ENCODE data around the gene MOSPD2. TPM values are rescaled to one million over a fixed set of nuclear protein-coding genes. Genes with fewer than 3 reads are reported as not detected.
A peak's percentile ranks its signal among the peaks of the same experiment; 100 is the strongest.

Gene MOSPD2
- total RNA-seq, 2 experiments from 2014 or later, result 16.0 to 16.1 TPM

- intact Hi-C loops (cut with micrococcal nuclease), result loop anchor here (1.0 to 10.0 kb wide), 12 partner anchors 10 to 1889 kb away; partner anchors contain the start of genes CTPS2, OFD1, PIGA and RAB9A
- H3K27ac Mint-ChIP-seq, result peak overlapping the region; percentile 75
- peaks cover 28% of the 10 kb centered on the region for H3K4me1 Mint-ChIP-seq (ENCODE audit: low read depth)
- no peaks in the 10 kb centered on the region for H3K9me3 Mint-ChIP-seq
- no peak for DNase-seq
- CTCF ChIA-PET, result no interaction called here
- peak overlapping the region; percentile 77 for H3K4me3 Mint-ChIP-seq
- H3K27me3 Mint-ChIP-seq (ENCODE audit: low read depth), result no peaks in the 10 kb centered on the region
- peaks cover 12% of the 10 kb centered on the region for H3K36me3 Mint-ChIP-seq (ENCODE audit: low read depth)
Measured at GRCh38 chrX:14873676-14874049, 442 bp downstream of the MOSPD2 start.

GRCh38 chrX:14875624-14876023, 2.4 kb downstream of the MOSPD2 start:
- Mint-ChIP-seq H3K27me3 (ENCODE audit: low read depth) (no peaks in the 10 kb centered on the region), H3K4me1 (ENCODE audit: low read depth) (peaks cover 37% of the 10 kb centered on the region), H3K9me3 (no peaks in the 10 kb centered on the region), H3K36me3 (ENCODE audit: low read depth) (peaks cover 8% of the 10 kb centered on the region), H3K27ac (no peak overlapping the region), H3K4me3 (no peak overlapping the region)
- CTCF ChIA-PET, result no interaction called here
- DNase-seq, result no peak
- intact Hi-C loops (cut with micrococcal nuclease), result loop anchor here (10.0 kb wide), 3 partner anchors 1141 to 1891 kb away; partner anchors contain the start of genes CTPS2, OFD1, SYAP1 and TRAPPC2

- Mint-ChIP-seq H3K27me3 (ENCODE audit: low read depth) (no peaks in the 10 kb centered on the region), H3K36me3 (ENCODE audit: low read depth) (peaks cover 7% of the 10 kb centered on the region), H3K4me1 (ENCODE audit: low read depth) (peaks cover 60% of the 10 kb centered on the region), H3K27ac (peak overlapping the region; percentile 94), H3K4me3 (peak overlapping the region; percentile 63), H3K9me3 (no peaks in the 10 kb centered on the region)
- CTCF ChIA-PET, result no interaction called here
- intact Hi-C loops (cut with micrococcal nuclease), result loop anchor here (1.0 to 5.0 kb wide), 4 partner anchors 11 to 320 kb away; partner anchors contain the start of genes FANCB and MOSPD2
- DNase-seq, result no peak
Measured at GRCh38 chrX:14883826-14884225, 10.6 kb downstream of the MOSPD2 start.

GRCh38 chrX:14884714-14885113, 11.5 kb downstream of the MOSPD2 start:
- Mint-ChIP-seq H3K36me3 (ENCODE audit: low read depth) (peaks cover 7% of the 10 kb centered on the region), H3K4me3 (no peak overlapping the region), H3K4me1 (ENCODE audit: low read depth) (peaks cover 55% of the 10 kb centered on the region), H3K27me3 (ENCODE audit: low read depth) (no peaks in the 10 kb centered on the region), H3K27ac (no peak overlapping the region), H3K9me3 (no peaks in the 10 kb centered on the region)
- intact Hi-C loops (cut with micrococcal nuclease), result loop anchor here (1.0 to 5.0 kb wide), 3 partner anchors 15 to 320 kb away; no protein-coding TSS in a partner anchor
- no peak for DNase-seq
- CTCF ChIA-PET, result no interaction called here

- no peaks in the 10 kb centered on the region for H3K27me3 Mint-ChIP-seq (ENCODE audit: low read depth)
- peaks cover 7% of the 10 kb centered on the region for H3K36me3 Mint-ChIP-seq (ENCODE audit: low read depth)
- intact Hi-C loops (cut with micrococcal nuclease), result no loop called here
- H3K4me3 Mint-ChIP-seq, result no peak overlapping the region
- CTCF ChIA-PET, result no interaction called here
- DNase-seq, result no peak
- peaks cover 48% of the 10 kb centered on the region for H3K4me1 Mint-ChIP-seq (ENCODE audit: low read depth)
- H3K27ac Mint-ChIP-seq, result peak overlapping the region; percentile 31
- no peaks in the 10 kb centered on the region for H3K9me3 Mint-ChIP-seq
Measured at GRCh38 chrX:14886252-14886651, 13.0 kb downstream of the MOSPD2 start.

GRCh38 chrX:14896273-14896672, 23.1 kb downstream of the MOSPD2 start:
- intact Hi-C loops (cut with micrococcal nuclease), result no loop called here
- CTCF ChIA-PET, result no interaction called here
- Mint-ChIP-seq H3K27ac (no peak overlapping the region), H3K4me1 (ENCODE audit: low read depth) (peaks cover 8% of the 10 kb centered on the region), H3K27me3 (ENCODE audit: low read depth) (no peaks in the 10 kb centered on the region), H3K9me3 (no peaks in the 10 kb centered on the region), H3K4me3 (no peak overlapping the region), H3K36me3 (ENCODE audit: low read depth) (peaks cover 23% of the 10 kb centered on the region)
- no peak for DNase-seq

GRCh38 chrX:14897042-14897441, 23.8 kb downstream of the MOSPD2 start:
- intact Hi-C loops (cut with micrococcal nuclease), result no loop called here
- CTCF ChIA-PET, result no interaction called here

GRCh38 chrX:14899607-14900006, 26.4 kb downstream of the MOSPD2 start:
- H3K4me3 Mint-ChIP-seq, result no peak overlapping the region
- H3K27me3 Mint-ChIP-seq (ENCODE audit: low read depth), result no peaks in the 10 kb centered on the region
- CTCF ChIA-PET, result no interaction called here
- H3K36me3 Mint-ChIP-seq (ENCODE audit: low read depth), result peaks cover 36% of the 10 kb centered on the region
- peaks cover 2% of the 10 kb centered on the region for H3K9me3 Mint-ChIP-seq
- peaks cover 8% of the 10 kb centered on the region for H3K4me1 Mint-ChIP-seq (ENCODE audit: low read depth)
- DNase-seq, result no peak
- intact Hi-C loops (cut with micrococcal nuclease), result loop anchor here (1.0 to 2.0 kb wide), 2 partner anchors 15 to 27 kb away; partner anchors contain the start of genes FANCB and MOSPD2
- peak overlapping the region; percentile 77 for H3K27ac Mint-ChIP-seq

More at GRCh38 chrX:14897042-14897441, 23.8 kb downstream of the MOSPD2 start:
- Mint-ChIP-seq H3K27me3 (ENCODE audit: low read depth) (no peaks in the 10 kb centered on the region), H3K36me3 (ENCODE audit: low read depth) (peaks cover 22% of the 10 kb centered on the region), H3K4me1 (ENCODE audit: low read depth) (peaks cover 8% of the 10 kb centered on the region), H3K27ac (no peak overlapping the region), H3K4me3 (no peak overlapping the region), H3K9me3 (no peaks in the 10 kb centered on the region)
- no peak for DNase-seq

- Mint-ChIP-seq H3K36me3 (ENCODE audit: low read depth) (peaks cover 31% of the 10 kb centered on the region), H3K27ac (no peak overlapping the region), H3K9me3 (peaks cover 6% of the 10 kb centered on the region), H3K27me3 (ENCODE audit: low read depth) (no peaks in the 10 kb centered on the region), H3K4me1 (ENCODE audit: low read depth) (peaks cover 3% of the 10 kb centered on the region), H3K4me3 (no peak overlapping the region)
- intact Hi-C loops (cut with micrococcal nuclease), result no loop called here
- no peak for DNase-seq
- CTCF ChIA-PET, result no interaction called here
Measured at GRCh38 chrX:14902537-14902936, 29.3 kb downstream of the MOSPD2 start.

- peaks cover 3% of the 10 kb centered on the region for H3K4me1 Mint-ChIP-seq (ENCODE audit: low read depth)
- peaks cover 6% of the 10 kb centered on the region for H3K9me3 Mint-ChIP-seq
- H3K36me3 Mint-ChIP-seq (ENCODE audit: low read depth), result peaks cover 32% of the 10 kb centered on the region
- CTCF ChIA-PET, result no interaction called here
- H3K4me3 Mint-ChIP-seq, result no peak overlapping the region
- no peak overlapping the region for H3K27ac Mint-ChIP-seq
- intact Hi-C loops (cut with micrococcal nuclease), result no loop called here
- H3K27me3 Mint-ChIP-seq (ENCODE audit: low read depth), result no peaks in the 10 kb centered on the region
- DNase-seq, result no peak
Measured at GRCh38 chrX:14903891-14904290, 30.7 kb downstream of the MOSPD2 start.

GRCh38 chrX:14913241-14913640, 40.0 kb downstream of the MOSPD2 start:
- no peaks in the 10 kb centered on the region for H3K9me3 Mint-ChIP-seq
- DNase-seq, result no peak
- H3K4me1 Mint-ChIP-seq (ENCODE audit: low read depth), result no peaks in the 10 kb centered on the region
- peaks cover 21% of the 10 kb centered on the region for H3K36me3 Mint-ChIP-seq (ENCODE audit: low read depth)
- intact Hi-C loops (cut with micrococcal nuclease), result no loop called here
- no peak overlapping the region for H3K4me3 Mint-ChIP-seq
- no peaks in the 10 kb centered on the region for H3K27me3 Mint-ChIP-seq (ENCODE audit: low read depth)
- CTCF ChIA-PET, result no interaction called here
- H3K27ac Mint-ChIP-seq, result no peak overlapping the region

- Mint-ChIP-seq H3K36me3 (ENCODE audit: low read depth) (peaks cover 19% of the 10 kb centered on the region), H3K9me3 (no peaks in the 10 kb centered on the region), H3K4me3 (no peak overlapping the region), H3K27me3 (ENCODE audit: low read depth) (no peaks in the 10 kb centered on the region), H3K4me1 (ENCODE audit: low read depth) (no peaks in the 10 kb centered on the region), H3K27ac (no peak overlapping the region)
- intact Hi-C loops (cut with micrococcal nuclease), result no loop called here
- DNase-seq, result no peak
- CTCF ChIA-PET, result no interaction called here
Measured at GRCh38 chrX:14915596-14915995, 42.4 kb downstream of the MOSPD2 start.

GRCh38 chrX:14916017-14916674, 42.9 kb downstream of the MOSPD2 start:
- intact Hi-C loops (cut with micrococcal nuclease), result no loop called here
- Mint-ChIP-seq H3K9me3 (no peaks in the 10 kb centered on the region), H3K4me3 (no peak overlapping the region), H3K27me3 (ENCODE audit: low read depth) (no peaks in the 10 kb centered on the region), H3K27ac (no peak overlapping the region), H3K4me1 (ENCODE audit: low read depth) (no peaks in the 10 kb centered on the region), H3K36me3 (ENCODE audit: low read depth) (peaks cover 19% of the 10 kb centered on the region)
- CTCF ChIA-PET, result no interaction called here
- no peak for DNase-seq
